ENCODE measurements around the gene TTLL11.

Gene TTLL11

GRCh38 chr9:121880343-121880898 lies 212.7 kb downstream of the TTLL11 start:
- DNase-seq (ENCODE audit: low read depth), result peak; percentile 68

GRCh38 chr9:121878271-121878822 lies 214.8 kb downstream of the TTLL11 start:
- DNase-seq (ENCODE audit: low read depth), result no peak

GRCh38 chr9:121876658-121877271 lies 216.3 kb downstream of the TTLL11 start:
- peak; percentile 79 for DNase-seq (ENCODE audit: low read depth)

GRCh38 chr9:121876255-121876654 lies 216.9 kb downstream of the TTLL11 start:
- no peak for DNase-seq (ENCODE audit: low read depth)

GRCh38 chr9:121874524-121874923 lies 218.6 kb downstream of the TTLL11 start:
- no peak for DNase-seq (ENCODE audit: low read depth)

- DNase-seq (ENCODE audit: low read depth), result peak; percentile 56
Measured at GRCh38 chr9:121871431-121872025, 221.6 kb downstream of the TTLL11 start.

- DNase-seq (ENCODE audit: low read depth), result no peak
Measured at GRCh38 chr9:121870271-121870670, 222.8 kb downstream of the TTLL11 start.

- no peak for DNase-seq (ENCODE audit: low read depth)
Measured at GRCh38 chr9:121868626-121869025, 224.5 kb downstream of the TTLL11 start.

GRCh38 chr9:121866927-121867326 lies 226.2 kb downstream of the TTLL11 start:
- no peak for DNase-seq (ENCODE audit: low read depth)

- no peak for DNase-seq (ENCODE audit: low read depth)
Measured at GRCh38 chr9:121865884-121866283, 227.2 kb downstream of the TTLL11 start.

GRCh38 chr9:121865060-121865459 lies 228.0 kb downstream of the TTLL11 start:
- no peak for DNase-seq (ENCODE audit: low read depth)

GRCh38 chr9:121863955-121864354 lies 229.2 kb downstream of the TTLL11 start:
- DNase-seq (ENCODE audit: low read depth), result no peak

- no peak for DNase-seq (ENCODE audit: low read depth)
Measured at GRCh38 chr9:121862371-121863332, 230.5 kb downstream of the TTLL11 start.

GRCh38 chr9:121861501-121862180 lies 231.5 kb downstream of the TTLL11 start:
- DNase-seq (ENCODE audit: low read depth), result no peak

GRCh38 chr9:121860744-121861143 lies 232.4 kb downstream of the TTLL11 start:
- peak; percentile 85 for DNase-seq (ENCODE audit: low read depth)

GRCh38 chr9:121860213-121860612 lies 232.9 kb downstream of the TTLL11 start:
- no peak for DNase-seq (ENCODE audit: low read depth)

GRCh38 chr9:121859646-121860045 lies 233.5 kb downstream of the TTLL11 start:
- no peak for DNase-seq (ENCODE audit: low read depth)

GRCh38 chr9:121858788-121859187 lies 234.3 kb downstream of the TTLL11 start:
- DNase-seq (ENCODE audit: low read depth), result no peak

- no peak for DNase-seq (ENCODE audit: low read depth)
Measured at GRCh38 chr9:121857928-121858327, 235.2 kb downstream of the TTLL11 start.

GRCh38 chr9:121855476-121855875 lies 237.6 kb downstream of the TTLL11 start:
- no peak for DNase-seq (ENCODE audit: low read depth)

- no peak for DNase-seq (ENCODE audit: low read depth)
Measured at GRCh38 chr9:121853617-121854395, 239.3 kb downstream of the TTLL11 start.
